Nephron (organoid): ENCODE measurements around the gene RPL29.
"Not testable (repeated sequence)": the region's sequence is repeated elsewhere in the genome, so short reads cannot be mapped to it uniquely, and the experiment has no call there.

Source experiments
- H3K27ac Mint-ChIP-seq, 3 experiments: 2 replicates each; pipeline ENCODE4 v1.8.0; 2020; ENCODE audit warnings: mixed read lengths in 3 of 3, mild to moderate bottlenecking in 2 of 3, moderate library complexity in 1 of 3
- H3K27me3 Mint-ChIP-seq: 2 replicates; pipeline ENCODE4 v1.8.0; 2021; ENCODE audit warnings: low read depth, mild to moderate bottlenecking, moderate library complexity, mixed read lengths
- H3K36me3 Mint-ChIP-seq: 2 replicates; pipeline ENCODE4 v1.8.0; 2020; ENCODE audit warnings: low read depth, mixed read lengths
- H3K4me1 Mint-ChIP-seq: 2 replicates; pipeline ENCODE4 v1.8.0; 2020; ENCODE audit warnings: mixed read lengths
- H3K4me3 Mint-ChIP-seq, 3 experiments: 2 replicates each; pipeline ENCODE4 v1.8.0; 2020; ENCODE audit warnings: mild to moderate bottlenecking in 3 of 3, mixed read lengths in 3 of 3, moderate library complexity in 2 of 3
- H3K9me3 Mint-ChIP-seq: 2 replicates; pipeline ENCODE4 v1.8.0; 2020; ENCODE audit warnings: mixed read lengths
- CTCF ChIP-seq, 3 experiments: fragments of 200-600 bp; sonication (generic); IDR thresholded peaks; one replicate each; pipeline ENCODE4 v1.5.0; 2021; ENCODE audit warnings: antibody characterized with exemption in 3 of 3; ENCODE audit not compliant: unreplicated experiment in 3 of 3

Gene RPL29

DNA sequence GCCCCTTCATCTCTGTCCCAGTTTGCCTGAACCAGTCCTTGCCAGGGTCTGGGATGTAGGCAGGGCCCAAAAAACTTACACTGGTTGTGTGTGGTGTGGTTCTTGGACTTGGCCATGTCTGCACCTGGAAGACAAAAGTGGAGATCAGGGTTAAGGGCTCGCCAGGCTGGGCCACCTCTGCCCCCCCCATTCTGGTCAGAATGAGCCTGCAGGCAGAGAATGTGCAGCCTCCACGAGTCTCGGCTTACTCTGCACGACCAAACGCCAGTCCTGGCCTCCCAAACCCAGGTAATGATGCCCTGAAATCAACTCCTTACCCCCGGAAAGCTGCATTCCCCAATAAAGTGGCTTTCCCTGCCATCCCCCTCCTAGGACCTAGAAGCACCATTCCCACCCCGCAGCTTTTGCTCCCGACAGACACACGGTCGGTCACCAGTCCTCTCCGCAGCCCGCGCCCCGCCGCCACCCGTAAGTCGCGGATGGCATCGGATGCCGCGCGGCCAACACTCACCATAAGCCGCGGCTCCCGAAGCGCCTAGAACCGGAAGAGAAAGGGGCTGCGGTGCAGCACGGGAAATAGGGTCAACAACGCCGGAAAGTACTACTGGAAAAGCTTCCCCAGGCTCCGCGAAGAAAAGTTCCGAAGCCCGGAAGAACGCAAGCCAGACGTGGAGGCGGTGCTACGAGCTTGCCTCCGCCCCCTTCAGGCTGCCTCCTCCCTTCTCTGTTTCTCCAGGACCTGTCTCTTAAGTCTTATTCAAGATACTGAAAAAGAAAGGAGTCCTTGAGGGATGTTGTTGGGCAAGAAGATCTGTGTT, at the start of gene RPL29:
Gene RPL29, minus strand, starts transcription at position 550 of the 818 bp plus-strand sequence. Its CDS starts 434 bp downstream, at position 116.
- no peaks in the 10 kb centered on the region for H3K27me3 Mint-ChIP-seq
- H3K4me3 Mint-ChIP-seq: peak within 1 kb of the TSS; percentile 99 to 100 (median 100)
- H3K27ac Mint-ChIP-seq: peak within 1 kb of the TSS; percentile 99 to 100 (median 99)
- H3K4me1 Mint-ChIP-seq: peaks cover 33% of the 10 kb centered on the region
- no peak for TF ChIP-seq CTCF (IDR thresholded peaks at IDR 0.05; ENCODE audit: unreplicated experiment in 3 of 3)
- H3K36me3 Mint-ChIP-seq: peaks cover 43% of the 10 kb centered on the region
- no peaks in the 10 kb centered on the region for H3K9me3 Mint-ChIP-seq

DNA sequence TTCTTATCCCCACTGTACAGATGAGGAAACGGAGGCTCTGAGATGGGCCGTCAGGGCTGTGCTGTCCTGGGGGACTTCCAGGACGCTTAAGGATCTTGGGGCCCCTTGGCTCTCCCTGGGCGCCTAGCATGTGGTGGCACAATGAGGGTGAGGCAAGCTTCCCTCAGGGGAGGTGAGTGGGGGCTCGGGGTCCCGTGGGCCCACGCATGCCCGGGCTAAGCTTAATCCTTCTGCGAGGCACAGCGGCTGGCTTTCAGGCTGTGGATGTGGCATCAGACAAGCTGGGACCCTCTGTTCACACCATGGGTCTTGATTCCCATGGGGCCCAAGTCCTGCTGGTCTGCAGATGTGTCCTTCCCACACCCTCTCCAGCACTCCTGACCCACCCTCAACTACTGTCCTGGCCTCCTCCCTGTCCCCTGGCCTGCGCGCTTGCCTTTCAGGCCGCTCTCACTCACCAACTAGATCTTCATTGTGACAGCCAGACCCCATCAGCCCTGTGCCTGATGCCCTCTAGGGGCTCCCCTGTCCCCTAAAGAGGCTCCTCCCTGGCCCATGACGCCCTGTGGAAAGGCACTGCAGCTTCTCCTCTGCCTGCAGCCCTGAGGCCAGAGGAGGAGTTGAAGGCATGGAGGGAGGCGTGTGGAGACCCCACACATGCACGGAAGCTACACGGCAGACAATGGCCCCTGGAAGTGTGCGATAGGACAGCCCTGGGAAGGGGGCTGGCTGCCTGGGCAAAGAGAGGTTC, 49.3 kb upstream of the RPL29 start:
- Mint-ChIP-seq H3K4me3 (no peak overlapping the region), H3K27me3 (peaks cover 10% of the 10 kb centered on the region), H3K9me3 (no peaks in the 10 kb centered on the region), H3K4me1 (peaks cover 27% of the 10 kb centered on the region), H3K27ac (peak overlapping the region; percentile 12 to 61 (median 61)), H3K36me3 (peaks cover 11% of the 10 kb centered on the region)
- no peak for TF ChIP-seq CTCF (IDR thresholded peaks at IDR 0.05; ENCODE audit: unreplicated experiment in 3 of 3)

- Mint-ChIP-seq H3K27me3 (peaks cover 10% of the 10 kb centered on the region), H3K9me3 (no peaks in the 10 kb centered on the region), H3K4me1 (peaks cover 27% of the 10 kb centered on the region), H3K36me3 (no peaks in the 10 kb centered on the region), H3K4me3 (no peak overlapping the region), H3K27ac (peak overlapping the region in 2 of 3 experiments; percentile 33 to 50)
- no peak for TF ChIP-seq CTCF (IDR thresholded peaks at IDR 0.05; ENCODE audit: unreplicated experiment in 3 of 3)
These were observed 48.1 kb upstream of the RPL29 start for GRCh38 chr3:52043750-52044149.

DNA sequence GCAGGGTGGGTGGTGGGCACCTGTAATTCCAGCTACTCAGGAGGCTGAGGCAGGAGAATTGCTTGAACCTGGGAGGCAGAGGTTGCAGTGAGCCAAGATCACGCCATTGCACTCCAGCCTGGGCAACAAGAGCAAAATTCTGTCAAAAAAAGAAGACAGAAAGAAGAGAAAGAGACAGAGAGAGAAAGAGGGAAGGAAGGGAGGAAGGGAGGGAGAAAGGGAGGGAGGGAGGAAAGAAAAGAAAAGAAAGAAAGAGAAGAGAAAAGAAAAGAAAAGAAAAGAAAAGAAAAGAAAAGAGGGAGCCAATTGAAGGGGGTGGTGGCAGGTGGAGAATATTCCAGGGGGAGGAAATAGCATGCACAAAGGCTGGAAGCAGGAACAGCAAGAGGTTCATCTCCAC, 47.3 kb upstream of the RPL29 start:
- not testable (repeated sequence) for H3K9me3 Mint-ChIP-seq, H3K4me3 Mint-ChIP-seq, H3K36me3 Mint-ChIP-seq, H3K27ac Mint-ChIP-seq
- Mint-ChIP-seq H3K27me3 (peaks cover 10% of the 10 kb centered on the region), H3K4me1 (peaks cover 27% of the 10 kb centered on the region)

- H3K4me1 Mint-ChIP-seq: peaks cover 27% of the 10 kb centered on the region
- H3K27me3 Mint-ChIP-seq: peaks cover 14% of the 10 kb centered on the region
- TF ChIP-seq CTCF (IDR thresholded peaks at IDR 0.05; ENCODE audit: unreplicated experiment in 3 of 3): peak in 2 of 3 experiments; percentile 22 to 43
- H3K4me3 Mint-ChIP-seq: no peak overlapping the region
- no peaks in the 10 kb centered on the region for H3K9me3 Mint-ChIP-seq
- H3K27ac Mint-ChIP-seq: peak overlapping the region; percentile 41 to 73 (median 62)
- H3K36me3 Mint-ChIP-seq: no peaks in the 10 kb centered on the region
These were observed 45.5 kb upstream of the RPL29 start for GRCh38 chr3:52041118-52041731.

DNA sequence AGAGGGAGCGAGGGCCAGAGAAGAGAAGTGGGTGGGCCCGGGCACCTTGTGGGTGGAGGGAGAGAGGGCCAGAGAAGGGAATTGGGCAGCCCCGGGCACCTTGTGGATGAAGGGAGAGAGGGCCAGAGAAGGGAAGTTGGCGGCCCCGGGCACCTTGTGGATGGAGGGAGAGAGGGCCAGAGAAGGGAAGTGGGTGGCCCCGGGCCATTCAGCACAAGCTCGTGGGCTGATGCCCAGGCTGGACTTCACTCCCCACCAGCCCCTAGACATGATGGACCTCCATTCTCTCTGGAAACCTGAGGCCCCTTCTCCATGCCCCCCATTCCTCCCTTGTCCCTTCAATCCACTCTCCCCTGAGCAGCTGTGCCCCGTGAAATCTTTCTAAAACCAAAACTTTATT, 44.9 kb upstream of the RPL29 start:
- no peak overlapping the region for H3K4me3 Mint-ChIP-seq
- peak overlapping the region; percentile 41 to 73 (median 62) for H3K27ac Mint-ChIP-seq
- H3K36me3 Mint-ChIP-seq: no peaks in the 10 kb centered on the region
- H3K9me3 Mint-ChIP-seq: no peaks in the 10 kb centered on the region
- peaks cover 25% of the 10 kb centered on the region for H3K4me1 Mint-ChIP-seq
- H3K27me3 Mint-ChIP-seq: peaks cover 13% of the 10 kb centered on the region
- TF ChIP-seq CTCF (IDR thresholded peaks at IDR 0.05; ENCODE audit: unreplicated experiment in 3 of 3): no peak
